ENCODE results near the gene SPCS1.

- no peak for TF ChIP-seq CTCF (IDR thresholded peaks at IDR 0.05)
- no peak for TF ChIP-seq POLR2A (IDR thresholded peaks at IDR 0.05)
Measured at GRCh38 chr3:52719618-52720017, 13.7 kb downstream of the SPCS1 start.
